ENCODE data around the gene MICU1. TPM values are rescaled to one million over a fixed set of nuclear protein-coding genes. Genes with fewer than 3 reads are reported as not detected.
"Not testable (repeated sequence)": the region's sequence is repeated elsewhere in the genome, so short reads cannot be mapped to it uniquely, and the experiment has no call there.

The MICU1 gene
- total RNA-seq, 1 donor from 2014 or later = 32.7 TPM

GRCh38 chr10:72508033-72508432, 117.8 kb downstream of the MICU1 start:
- DNase-seq (ENCODE audit: extremely low read depth, low read depth, low spot score) = no peak

GRCh38 chr10:72506474-72506873, 119.4 kb downstream of the MICU1 start:
- no peak for DNase-seq (ENCODE audit: extremely low read depth, low read depth, low spot score)

- no peak for DNase-seq (ENCODE audit: extremely low read depth, low read depth, low spot score)
These were observed 120.4 kb downstream of the MICU1 start for GRCh38 chr10:72505435-72505834.

GRCh38 chr10:72503694-72504438, 122.0 kb downstream of the MICU1 start:
- no peak for DNase-seq (ENCODE audit: extremely low read depth, low read depth, low spot score)

GRCh38 chr10:72503241-72503640, 122.6 kb downstream of the MICU1 start:
- DNase-seq (ENCODE audit: extremely low read depth, low read depth, low spot score) = no peak

GRCh38 chr10:72502581-72502980, 123.3 kb downstream of the MICU1 start:
- DNase-seq (ENCODE audit: extremely low read depth, low read depth, low spot score) = no peak

- DNase-seq (ENCODE audit: extremely low read depth, low read depth, low spot score) = no peak
These were observed 126.2 kb downstream of the MICU1 start for GRCh38 chr10:72499701-72500100.

- DNase-seq (ENCODE audit: extremely low read depth, low read depth, low spot score) = no peak
These were observed 134.9 kb downstream of the MICU1 start for GRCh38 chr10:72490951-72491350.

- no peak for DNase-seq (ENCODE audit: extremely low read depth, low read depth, low spot score)
These were observed 138.4 kb downstream of the MICU1 start for GRCh38 chr10:72487521-72487920.

- no peak for DNase-seq (ENCODE audit: extremely low read depth, low read depth, low spot score)
These were observed 138.8 kb downstream of the MICU1 start for GRCh38 chr10:72487116-72487515.

- DNase-seq (ENCODE audit: extremely low read depth, low read depth, low spot score) = no peak
These were observed 140.2 kb downstream of the MICU1 start for GRCh38 chr10:72485701-72486100.

- DNase-seq (ENCODE audit: extremely low read depth, low read depth, low spot score) = no peak
These were observed 141.4 kb downstream of the MICU1 start for GRCh38 chr10:72484521-72484920.

GRCh38 chr10:72483471-72483870, 142.4 kb downstream of the MICU1 start:
- no peak for DNase-seq (ENCODE audit: extremely low read depth, low read depth, low spot score)

- no peak for DNase-seq (ENCODE audit: extremely low read depth, low read depth, low spot score)
These were observed 145.0 kb downstream of the MICU1 start for GRCh38 chr10:72480861-72481260.

- no peak for DNase-seq (ENCODE audit: extremely low read depth, low read depth, low spot score)
These were observed 148.4 kb downstream of the MICU1 start for GRCh38 chr10:72477463-72477862.

GRCh38 chr10:72472306-72472705, 153.6 kb downstream of the MICU1 start:
- DNase-seq (ENCODE audit: extremely low read depth, low read depth, low spot score) = no peak

GRCh38 chr10:72470666-72471065, 155.2 kb downstream of the MICU1 start:
- DNase-seq (ENCODE audit: extremely low read depth, low read depth, low spot score) = no peak

- not testable (repeated sequence) for DNase-seq (ENCODE audit: extremely low read depth, low read depth, low spot score)
These were observed 158.8 kb downstream of the MICU1 start for GRCh38 chr10:72467064-72467463.

GRCh38 chr10:72466018-72466417, 159.9 kb downstream of the MICU1 start:
- no peak for DNase-seq (ENCODE audit: extremely low read depth, low read depth, low spot score)

GRCh38 chr10:72464438-72464837, 161.4 kb downstream of the MICU1 start:
- no peak for DNase-seq (ENCODE audit: extremely low read depth, low read depth, low spot score)

GRCh38 chr10:72462261-72462660, 163.6 kb downstream of the MICU1 start:
- no peak for DNase-seq (ENCODE audit: extremely low read depth, low read depth, low spot score)

- DNase-seq (ENCODE audit: extremely low read depth, low read depth, low spot score) = no peak
These were observed 164.8 kb downstream of the MICU1 start for GRCh38 chr10:72461085-72461484.
